GM20431 (cell line): ENCODE results near the gene SGIP1.
"Not testable (repeated sequence)": the region's sequence is repeated elsewhere in the genome, so short reads cannot be mapped to it uniquely, and the experiment has no call there.

Experiments
- in situ Hi-C: fragments of 300-500 bp; cut with MseI, MboI; formaldehyde crosslinking; loops from one replicate; pipeline ENCODE4 v1.15.0; 2020; ENCODE audit warnings: low sequenced_read_pairs; ENCODE audit not compliant: unreplicated experiment

SGIP1 gene

GRCh38 chr1:66712839-66713238 is 178.9 kb downstream of the SGIP1 start:
- in situ Hi-C loops = no loop called here

GRCh38 chr1:66723985-66724384 is 190.0 kb downstream of the SGIP1 start:
- in situ Hi-C loops = no loop called here

GRCh38 chr1:66725885-66726665 is 192.1 kb downstream of the SGIP1 start:
- in situ Hi-C loops = no loop called here

- in situ Hi-C loops = no loop called here
Observed at GRCh38 chr1:66728021-66728420, 194.1 kb downstream of the SGIP1 start.

GRCh38 chr1:66728716-66729115 is 194.8 kb downstream of the SGIP1 start:
- in situ Hi-C loops = not testable (repeated sequence)

GRCh38 chr1:66729119-66729518 is 195.2 kb downstream of the SGIP1 start:
- in situ Hi-C loops = no loop called here

- in situ Hi-C loops = no loop called here
Observed at GRCh38 chr1:66729523-66729922, 195.6 kb downstream of the SGIP1 start.

- in situ Hi-C loops = no loop called here
Observed at GRCh38 chr1:66730462-66730861, 196.5 kb downstream of the SGIP1 start.

- in situ Hi-C loops = no loop called here
Observed at GRCh38 chr1:66731170-66731865, 197.4 kb downstream of the SGIP1 start.

- in situ Hi-C loops = no loop called here
Observed at GRCh38 chr1:66732407-66733166, 198.6 kb downstream of the SGIP1 start.

GRCh38 chr1:66733348-66734017 is 199.5 kb downstream of the SGIP1 start:
- in situ Hi-C loops = no loop called here

GRCh38 chr1:66734531-66734930 is 200.6 kb downstream of the SGIP1 start:
- in situ Hi-C loops = not testable (repeated sequence)

GRCh38 chr1:66737836-66738235 is 203.9 kb downstream of the SGIP1 start:
- in situ Hi-C loops = no loop called here

- in situ Hi-C loops = no loop called here
Observed at GRCh38 chr1:66739401-66740157, 205.6 kb downstream of the SGIP1 start.

- in situ Hi-C loops = no loop called here
Observed at GRCh38 chr1:66745451-66745850, 211.5 kb downstream of the SGIP1 start.

GRCh38 chr1:66747501-66747900 is 213.5 kb downstream of the SGIP1 start:
- in situ Hi-C loops = no loop called here

- in situ Hi-C loops = loop anchor here (25.0 kb wide), 2 partner anchors 387 to 762 kb away; partner anchors contain the start of gene C1orf141
Observed at GRCh38 chr1:66750577-66750976, 216.6 kb downstream of the SGIP1 start.

- in situ Hi-C loops = loop anchor here (25.0 kb wide), 2 partner anchors 386 to 761 kb away; partner anchors contain the start of gene C1orf141
Observed at GRCh38 chr1:66751160-66751559, 217.2 kb downstream of the SGIP1 start.

- in situ Hi-C loops = loop anchor here (25.0 kb wide), 2 partner anchors 385 to 760 kb away; partner anchors contain the start of gene C1orf141
Observed at GRCh38 chr1:66752000-66752592, 218.1 kb downstream of the SGIP1 start, which contains the start of gene DYNLT5. Gene DYNLT5, plus strand, starts transcription at chr1:66752459. Its CDS starts 2,200 bp downstream, at chr1:66754659.
